Brain microvascular endothelial cell (primary cell): Measurements from ENCODE around the gene SFXN5.
A peak's percentile ranks its signal among the peaks of the same experiment; 100 is the strongest.

Experiments used
- DNase-seq: peaks from one replicate; pipeline ENCODE4 v3.0.0-alpha.2; 2020
- H3K27ac ChIP-seq: fragments of 250-450 bp; sonication (Bioruptor Pico); 2 replicates; pipeline ENCODE4 v1.5.1; 2020; ENCODE audit warnings: mild to moderate bottlenecking, moderate library complexity
- H3K27me3 ChIP-seq: fragments of 250-450 bp; sonication (Bioruptor Pico); replicated peaks from 2 replicates; pipeline ENCODE4 v1.5.1; 2020; ENCODE audit warnings: mild to moderate bottlenecking
- H3K36me3 ChIP-seq: fragments of 250-450 bp; sonication (Bioruptor Pico); replicated peaks from 2 replicates; pipeline ENCODE4 v1.5.1; 2020; ENCODE audit warnings: mild to moderate bottlenecking
- H3K4me3 ChIP-seq: 2 replicates; pipeline ENCODE4 v1.5.1; 2011; ENCODE audit warnings: low read depth, mild to moderate bottlenecking, control low read depth, low read length, moderate library complexity
- CTCF ChIP-seq: IDR thresholded peaks from 2 replicates; pipeline ENCODE4 v1.5.1; 2011; ENCODE audit warnings: low read depth, mild to moderate bottlenecking, moderate library complexity, low read length, control low read depth, inconsistent platforms; ENCODE audit errors: missing control alignments
- in situ Hi-C: cut with HindIII; loops from 2 replicates; pipeline ENCODE4 v1.10.0; 2017; ENCODE audit warnings: low sequenced_read_pairs, low pct_ligation_motif_present

SFXN5 gene

DNA sequence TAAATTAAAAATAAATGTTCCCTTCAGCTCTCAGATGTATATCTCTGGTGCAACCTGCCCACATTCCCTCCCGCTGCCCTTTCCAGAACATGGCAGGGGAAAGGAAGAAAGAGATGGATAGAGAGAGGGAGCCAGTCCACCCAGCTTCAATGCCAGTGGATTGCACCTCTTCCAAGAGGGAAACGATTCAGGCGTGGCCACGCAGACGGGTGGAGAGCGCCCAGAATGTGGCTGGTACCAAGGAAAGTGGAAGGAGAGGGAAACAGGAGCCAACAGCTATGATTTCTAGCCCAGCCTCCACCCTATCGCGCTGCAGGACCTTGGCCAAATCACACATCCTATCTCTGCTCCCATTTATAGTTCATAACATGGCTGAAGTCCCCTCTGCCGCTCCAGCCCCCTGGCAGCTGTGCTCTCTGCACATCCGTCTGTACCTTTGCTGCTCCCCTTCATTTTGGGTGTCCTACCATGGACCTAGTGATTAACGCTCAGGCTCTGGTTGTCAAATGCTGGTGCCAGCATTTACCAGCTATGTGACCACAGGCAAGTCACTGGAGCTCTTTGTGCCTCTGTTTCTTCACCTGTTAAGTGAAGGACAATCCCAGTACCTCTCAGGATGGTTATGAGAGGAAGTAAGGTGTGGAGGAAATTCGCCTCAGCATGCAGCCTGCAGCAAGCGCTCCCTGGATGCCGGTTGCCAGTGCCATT, 66.5 kb downstream of the SFXN5 start:
- TF ChIP-seq CTCF = no peak
- in situ Hi-C loops = no loop called here

DNA sequence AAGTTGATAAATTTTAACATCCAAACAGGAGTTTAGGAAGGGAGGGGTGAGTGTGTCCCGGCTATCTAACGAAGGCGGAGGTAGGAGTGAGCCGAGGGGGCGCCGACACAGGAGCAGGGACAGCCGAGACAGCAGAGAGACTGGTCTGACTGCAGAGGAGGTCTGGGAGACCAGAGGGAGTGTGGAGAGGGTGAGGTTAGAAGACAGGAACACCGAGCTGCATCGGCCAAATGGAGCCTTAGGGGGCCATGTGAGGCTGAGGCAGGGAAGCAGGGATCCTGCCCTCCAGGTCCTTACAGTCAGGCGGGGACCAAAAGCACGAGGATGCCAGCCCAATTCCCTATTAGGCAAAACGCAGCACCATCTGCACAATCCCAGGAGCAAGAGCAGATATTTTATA, 67.0 kb downstream of the SFXN5 start:
- in situ Hi-C loops = no loop called here
- H3K36me3 ChIP-seq = no peaks in the 10 kb centered on the region

More for the DNA sequence above, 66.5 kb downstream of the SFXN5 start:
- Histone ChIP-seq H3K27ac (no peak overlapping the region), H3K4me3 (no peak overlapping the region), H3K36me3 (no peaks in the 10 kb centered on the region), H3K27me3 (no peaks in the 10 kb centered on the region)
- DNase-seq = no peak

GRCh38 chr2:73003027-73003426, 68.5 kb downstream of the SFXN5 start:
- DNase-seq = no peak
- in situ Hi-C loops = no loop called here
- no peaks in the 10 kb centered on the region for H3K36me3 ChIP-seq
- H3K27ac ChIP-seq = no peak overlapping the region
- no peaks in the 10 kb centered on the region for H3K27me3 ChIP-seq
- H3K4me3 ChIP-seq = no peak overlapping the region
- no peak for TF ChIP-seq CTCF

More for the DNA sequence above, 67.0 kb downstream of the SFXN5 start:
- Histone ChIP-seq H3K27me3 (no peaks in the 10 kb centered on the region), H3K4me3 (no peak overlapping the region), H3K27ac (no peak overlapping the region)
- no peak for DNase-seq
- no peak for TF ChIP-seq CTCF

DNA sequence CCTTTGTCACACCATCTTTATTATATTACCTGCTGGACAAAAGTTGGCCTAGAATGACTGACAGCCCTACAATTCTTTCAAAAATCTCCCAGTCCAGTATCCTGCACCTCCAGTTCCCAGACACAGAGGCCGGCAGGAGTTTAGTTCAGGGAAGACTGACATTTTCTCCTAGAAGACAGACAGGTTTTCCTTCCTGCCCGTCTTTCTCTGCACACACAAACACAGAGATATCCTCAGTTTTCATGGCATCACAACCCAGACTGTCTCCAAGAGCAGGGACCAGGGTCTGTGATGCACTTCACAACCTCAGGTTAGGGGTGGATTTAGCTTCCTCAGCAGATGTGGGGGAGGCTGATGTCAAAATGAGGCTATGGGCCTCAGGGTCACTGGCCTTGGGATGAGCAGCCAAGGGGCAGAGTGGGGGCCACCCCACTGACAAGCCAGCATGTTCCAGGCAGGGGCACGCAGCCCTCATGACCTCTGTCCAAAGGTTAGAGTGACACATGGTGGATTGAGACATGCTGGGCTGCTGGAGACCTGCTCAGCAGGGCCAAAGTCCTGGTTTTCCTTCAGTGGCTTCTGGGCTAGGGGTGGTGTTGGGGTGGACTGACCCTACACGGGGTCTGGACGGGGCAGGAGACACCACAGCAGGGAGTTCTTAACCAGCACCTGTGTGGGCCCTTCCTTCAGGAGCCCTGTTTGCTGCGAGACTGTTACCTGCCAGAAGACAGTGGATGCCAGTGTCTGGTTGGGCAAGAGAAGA, 70.5 kb downstream of the SFXN5 start:
- no peaks in the 10 kb centered on the region for H3K36me3 ChIP-seq
- TF ChIP-seq CTCF = no peak
- DNase-seq = no peak
- in situ Hi-C loops = no loop called here
- no peaks in the 10 kb centered on the region for H3K27me3 ChIP-seq
- no peak overlapping the region for H3K4me3 ChIP-seq
- H3K27ac ChIP-seq = no peak overlapping the region

DNA sequence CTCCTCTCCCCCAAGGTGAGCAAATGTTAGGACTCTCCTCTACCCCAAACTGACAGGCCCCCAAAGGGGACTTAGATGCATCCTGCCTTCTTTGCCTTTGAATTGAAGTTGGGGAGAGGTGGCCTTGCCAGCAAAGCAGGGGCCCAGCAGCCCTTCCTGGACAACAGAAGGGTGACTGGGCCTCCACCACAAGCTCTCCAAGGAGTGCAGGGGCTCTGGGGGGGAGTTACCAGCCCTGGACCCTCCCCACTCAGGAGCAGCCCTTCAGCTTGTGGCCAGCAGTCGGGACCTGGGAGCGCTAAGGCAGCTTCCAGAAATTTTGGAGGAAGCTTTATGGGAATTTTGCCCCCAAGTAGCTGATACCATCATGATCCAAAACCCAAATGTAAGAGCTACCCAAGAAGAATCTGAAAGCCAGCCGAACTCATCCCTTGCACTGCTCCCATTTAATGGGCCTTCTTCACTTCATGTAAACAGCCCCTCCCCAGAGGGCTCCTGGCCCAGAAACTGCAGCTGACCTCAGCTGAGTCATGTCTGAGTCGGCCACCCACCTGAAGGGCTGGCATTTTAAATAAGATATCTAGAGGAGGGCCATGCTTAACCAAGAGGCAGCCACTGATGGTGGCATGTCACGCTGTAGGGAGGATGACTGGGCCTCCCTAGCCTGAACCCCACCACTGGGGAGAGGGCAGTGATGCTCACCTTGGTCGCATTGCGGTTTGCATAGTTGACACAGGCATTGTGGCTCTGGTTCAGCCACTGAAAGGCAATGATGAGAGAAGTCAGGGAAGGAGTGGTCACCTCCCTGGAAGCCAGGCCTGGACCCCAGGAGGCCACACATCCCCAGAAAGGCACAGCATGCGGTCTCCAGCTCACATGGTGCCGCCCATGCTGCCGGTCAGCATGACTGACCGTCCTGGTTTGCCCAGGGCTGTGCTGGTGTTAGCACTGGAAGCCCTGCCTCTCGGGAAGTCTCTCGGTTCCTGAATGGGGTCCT, 71.5 kb downstream of the SFXN5 start:
- no peak for TF ChIP-seq CTCF
- Histone ChIP-seq H3K27me3 (no peaks in the 10 kb centered on the region), H3K36me3 (no peaks in the 10 kb centered on the region), H3K27ac (no peak overlapping the region), H3K4me3 (no peak overlapping the region)
- in situ Hi-C loops = no loop called here
- peak; percentile 11 for DNase-seq
